Measurements from ENCODE around the gene CALML4.

The CALML4 gene

GRCh38 chr15:68186671-68187397, 18.3 kb downstream of the CALML4 start:
- no peak overlapping the region for H3K4me3 ChIP-seq (ENCODE audit: low read depth, low read length)
- TF ChIP-seq CTCF (IDR thresholded peaks at IDR 0.05; ENCODE audit: borderline replicate concordance, insufficient read depth, low read depth, low read length) = no peak

- H3K4me3 ChIP-seq (ENCODE audit: low read depth, low read length) = no peak overlapping the region
- TF ChIP-seq CTCF (IDR thresholded peaks at IDR 0.05; ENCODE audit: borderline replicate concordance, insufficient read depth, low read depth, low read length) = no peak
Observed at GRCh38 chr15:68184616-68185480, 20.3 kb downstream of the CALML4 start.

- no peak for TF ChIP-seq CTCF (IDR thresholded peaks at IDR 0.05; ENCODE audit: borderline replicate concordance, insufficient read depth, low read depth, low read length)
Observed at GRCh38 chr15:68183616-68184315, 21.4 kb downstream of the CALML4 start.

GRCh38 chr15:68177742-68178141, 27.4 kb downstream of the CALML4 start:
- no peak for TF ChIP-seq CTCF (IDR thresholded peaks at IDR 0.05; ENCODE audit: borderline replicate concordance, insufficient read depth, low read depth, low read length)
- H3K4me3 ChIP-seq (ENCODE audit: low read depth, low read length) = no peak overlapping the region

More at GRCh38 chr15:68183616-68184315, 21.4 kb downstream of the CALML4 start:
- H3K4me3 ChIP-seq (ENCODE audit: low read depth, low read length) = no peak overlapping the region

- H3K4me3 ChIP-seq (ENCODE audit: low read depth, low read length) = no peak overlapping the region
- no peak for TF ChIP-seq CTCF (IDR thresholded peaks at IDR 0.05; ENCODE audit: borderline replicate concordance, insufficient read depth, low read depth, low read length)
Observed at GRCh38 chr15:68176601-68177000, 28.5 kb downstream of the CALML4 start.

- H3K4me3 ChIP-seq (ENCODE audit: low read depth, low read length) = no peak overlapping the region
- TF ChIP-seq CTCF (IDR thresholded peaks at IDR 0.05; ENCODE audit: borderline replicate concordance, insufficient read depth, low read depth, low read length) = no peak
Observed at GRCh38 chr15:68175526-68175925, 29.6 kb downstream of the CALML4 start.
